GM19467 (cell line): ENCODE data around the gene GLRX3.
"Not testable (repeated sequence)": the region's sequence is repeated elsewhere in the genome, so short reads cannot be mapped to it uniquely, and the experiment has no call there.

Experiments
- ATAC-seq: cut with Tn5 transposase; IDR thresholded peaks from one replicate; pipeline ENCODE4 v1.9.1; 2021; ENCODE audit warnings: mild to moderate bottlenecking, moderate library complexity; ENCODE audit not compliant: unreplicated experiment

Gene GLRX3

DNA sequence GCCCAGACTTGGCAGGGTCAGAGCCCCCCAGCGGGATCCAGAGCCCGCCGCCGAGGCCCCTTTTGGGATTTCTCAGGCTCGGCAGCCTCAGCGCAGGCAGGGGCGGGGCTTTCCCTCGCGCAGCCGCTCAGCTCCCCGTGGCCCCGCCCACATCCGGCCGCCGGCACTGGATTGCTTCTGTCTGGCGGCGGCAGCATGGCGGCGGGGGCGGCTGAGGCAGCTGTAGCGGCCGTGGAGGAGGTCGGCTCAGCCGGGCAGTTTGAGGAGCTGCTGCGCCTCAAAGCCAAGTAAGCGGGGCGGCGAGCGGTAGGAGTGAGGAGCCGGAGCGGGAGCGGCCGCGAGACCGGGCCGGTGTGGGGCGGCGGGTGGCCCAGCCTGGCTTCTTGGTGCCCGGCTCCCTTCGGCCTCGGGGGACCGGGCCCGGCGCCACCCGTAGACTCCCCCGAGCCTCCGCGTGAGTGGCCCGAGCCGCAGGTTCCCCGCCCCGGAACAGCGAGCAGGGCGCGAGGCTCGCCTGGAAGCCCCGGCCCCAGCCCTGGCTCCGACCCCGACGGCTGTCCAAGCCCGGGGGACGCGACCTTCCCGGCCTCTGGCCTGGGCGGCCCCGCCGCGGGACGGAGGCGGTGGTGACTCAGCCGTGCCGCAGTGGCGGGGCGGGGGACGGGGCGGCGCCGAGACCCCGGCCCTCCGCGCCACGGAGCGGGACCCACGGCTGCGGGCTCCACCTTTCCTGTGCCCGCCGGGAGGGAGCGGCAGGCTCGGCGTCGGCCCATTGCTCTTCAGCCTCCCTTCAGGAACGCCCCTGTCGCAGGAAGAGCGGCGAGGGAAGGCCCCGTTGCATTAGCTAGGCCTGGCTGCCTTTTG lies at the start of gene GLRX3:
GLRX3 (plus strand) TSS at position 166 of the 864 bp plus-strand sequence; CDS start at position 196, 30 bp downstream.
- ATAC-seq = peak; percentile 82

DNA sequence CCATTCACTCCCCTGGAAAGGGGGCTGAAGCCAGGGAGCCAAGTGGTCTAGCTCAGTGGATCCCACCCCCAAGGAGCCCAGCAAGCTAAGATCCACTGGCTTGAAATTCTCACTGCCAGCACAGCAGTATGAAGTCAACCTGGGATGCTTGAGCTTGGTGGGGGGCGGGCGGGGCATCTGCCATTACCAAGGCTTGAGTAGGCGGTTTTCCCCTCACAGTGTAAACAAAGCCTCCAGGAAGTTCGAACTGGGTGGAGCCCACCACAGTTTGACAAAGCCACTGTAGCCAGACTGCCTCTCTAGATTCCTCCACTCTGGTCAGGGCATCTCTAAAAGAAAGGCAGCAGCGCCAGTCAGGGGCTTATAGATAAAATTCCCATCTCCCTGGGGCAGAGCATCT lies 45.6 kb upstream of the GLRX3 start:
- not testable (repeated sequence) for ATAC-seq

DNA sequence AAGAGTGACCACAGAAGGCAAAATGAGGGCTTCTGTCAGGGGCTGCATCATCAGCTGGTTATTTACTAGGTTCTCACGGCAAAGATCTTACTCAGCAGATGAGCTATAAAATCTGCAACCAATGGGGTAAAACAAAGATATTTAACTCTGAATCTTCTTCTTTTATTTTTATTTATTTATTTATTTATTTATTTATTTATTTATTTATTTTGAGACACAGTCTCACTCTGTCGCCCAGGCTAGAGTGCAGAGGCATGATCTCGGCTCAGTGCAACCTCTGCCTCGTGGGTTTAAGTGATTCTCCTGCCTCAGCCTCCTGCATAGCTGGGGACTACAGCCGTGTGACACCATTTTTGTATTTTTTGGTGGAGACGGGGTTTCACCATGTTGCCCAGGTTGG lies 36.8 kb upstream of the GLRX3 start:
- no peak for ATAC-seq

DNA sequence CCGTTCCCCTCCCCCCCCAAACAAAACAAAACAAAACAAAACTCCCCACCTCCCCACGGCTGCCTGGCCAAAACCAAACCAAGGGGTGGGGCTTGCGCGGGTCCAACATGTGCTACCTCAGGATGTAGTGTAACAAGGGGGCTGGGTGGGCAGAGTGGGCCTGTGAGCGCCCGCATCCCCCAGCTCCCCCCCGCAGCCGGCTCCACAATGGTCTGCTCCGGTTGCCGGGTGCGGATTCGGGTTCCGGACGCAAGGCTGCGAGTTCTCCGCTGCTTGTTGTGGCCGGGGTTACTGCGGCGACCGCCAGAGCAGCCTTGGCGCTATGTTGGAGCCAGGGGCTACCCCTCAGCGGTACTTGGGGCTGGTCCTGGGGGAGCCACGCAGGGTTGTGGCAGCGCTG lies 30.5 kb upstream of the GLRX3 start:
- no peak for ATAC-seq

DNA sequence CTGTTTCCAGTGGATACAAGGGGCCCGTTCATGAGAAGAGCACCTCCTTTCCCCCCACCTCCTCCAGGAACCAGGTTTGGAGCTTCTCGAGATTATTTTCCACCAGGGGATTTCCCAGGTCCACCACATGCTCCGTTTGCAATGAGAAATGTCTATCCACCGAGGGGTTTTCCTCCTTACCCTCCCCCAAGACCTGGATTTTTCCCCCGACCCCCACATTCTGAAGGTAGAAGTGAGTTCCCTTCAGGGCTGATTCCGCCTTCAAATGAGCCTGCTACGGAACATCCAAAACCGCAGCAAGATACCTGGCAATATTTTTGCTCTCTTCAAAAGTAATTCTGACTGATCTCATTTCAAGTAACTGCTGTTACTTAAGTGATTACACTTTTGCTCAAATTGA lies 28.0 kb upstream of the GLRX3 start:
- not testable (repeated sequence) for ATAC-seq

DNA sequence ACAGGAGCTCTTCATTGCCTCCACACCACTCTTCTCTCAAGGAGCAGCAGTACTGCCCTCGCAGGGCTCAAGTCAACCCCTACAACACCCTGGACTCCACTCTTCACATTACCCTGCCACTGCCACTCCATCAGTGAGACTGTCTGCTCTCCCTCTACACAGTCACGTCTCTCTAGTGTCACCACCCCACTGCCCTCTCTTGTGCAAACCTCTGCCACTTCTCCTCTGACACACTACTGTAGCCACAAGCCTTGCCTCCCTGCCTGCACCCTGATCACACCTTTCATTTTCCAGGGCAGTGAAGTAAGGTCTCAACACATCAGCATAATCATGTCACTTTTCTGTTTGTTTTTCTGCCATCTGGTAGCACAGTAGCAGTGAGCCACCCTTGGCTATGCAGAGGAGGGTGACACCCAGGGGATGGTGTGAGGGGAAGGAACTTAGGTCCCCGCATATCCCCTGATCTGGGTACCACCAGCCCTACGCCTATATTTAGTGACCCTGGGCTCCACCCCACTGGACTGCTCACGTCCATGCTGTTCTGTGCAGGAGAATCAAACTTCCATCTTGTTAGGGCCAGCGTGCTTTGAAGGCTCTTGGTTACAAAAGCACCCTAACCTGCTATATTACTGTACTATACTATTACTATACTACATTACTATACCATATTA lies 27.1 kb upstream of the GLRX3 start:
- ATAC-seq = no peak

DNA sequence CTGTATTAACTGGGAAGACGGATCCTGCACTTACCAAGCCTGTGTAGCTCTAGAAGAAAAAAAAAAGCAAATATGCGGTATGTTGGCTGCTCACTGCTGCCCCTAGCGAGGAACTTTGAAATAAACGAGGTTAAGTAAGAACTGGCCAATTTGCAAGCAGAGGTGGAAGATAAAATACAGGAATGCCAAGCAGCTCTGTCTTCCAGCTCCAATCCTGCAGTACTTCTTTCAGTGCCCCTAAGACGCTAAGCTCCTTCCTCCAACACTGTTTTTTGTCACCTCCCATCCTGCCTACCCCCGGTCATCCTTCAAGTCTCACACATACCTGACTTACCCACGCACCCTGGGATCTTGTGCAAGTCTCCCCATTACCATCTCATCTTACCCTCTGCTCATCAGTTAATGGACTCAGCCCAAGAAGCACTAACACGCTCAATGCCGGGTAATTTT lies 26.4 kb upstream of the GLRX3 start:
- no peak for ATAC-seq

DNA sequence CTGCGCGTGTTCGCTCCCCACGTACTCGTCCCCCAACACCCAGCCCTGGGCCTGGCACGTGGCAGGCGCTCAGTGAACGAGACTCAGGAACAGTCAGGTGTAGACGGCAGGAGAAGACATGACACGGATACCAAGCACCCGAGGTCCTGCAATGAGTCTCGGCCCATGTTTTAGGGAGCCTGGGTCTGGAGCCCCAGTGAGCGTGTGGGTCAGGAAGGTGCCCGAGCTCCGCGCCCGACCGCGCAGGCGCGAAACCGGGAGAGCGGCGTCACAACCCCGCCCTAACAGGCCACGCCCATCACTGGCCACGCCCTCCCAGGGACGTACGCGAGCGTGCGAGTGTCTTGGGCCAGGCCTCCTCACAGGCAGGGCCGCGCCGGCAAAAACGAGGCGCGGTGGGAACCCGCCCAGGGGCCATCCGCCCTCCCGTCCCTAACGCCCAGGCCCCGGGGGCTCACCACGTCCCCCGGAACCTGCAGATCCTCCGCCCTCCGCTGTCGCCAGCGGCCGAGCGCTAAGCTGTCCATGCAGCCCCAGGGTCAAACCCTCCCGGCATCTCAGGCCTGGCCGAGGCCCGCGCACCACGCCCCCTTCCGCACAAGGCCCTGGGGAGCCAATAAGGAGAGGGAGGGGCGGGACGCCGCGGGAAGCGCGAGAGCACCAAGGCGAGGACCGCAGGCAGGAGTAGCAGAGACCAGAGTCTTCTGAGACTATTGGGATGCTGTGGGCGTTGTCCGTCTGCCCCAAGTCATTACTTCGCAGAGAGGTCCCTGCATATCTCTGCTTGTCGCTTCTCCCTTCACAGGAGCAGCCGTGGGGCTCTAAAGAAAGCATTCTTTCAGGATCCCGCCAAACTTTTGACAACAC lies 25.7 kb upstream of the GLRX3 start, which contains the start of gene C10orf143:
C10orf143 (minus strand) TSS at position 585 of the 867 bp plus-strand sequence; CDS start at position 527, 58 bp downstream.
- peak; percentile 80 for ATAC-seq

DNA sequence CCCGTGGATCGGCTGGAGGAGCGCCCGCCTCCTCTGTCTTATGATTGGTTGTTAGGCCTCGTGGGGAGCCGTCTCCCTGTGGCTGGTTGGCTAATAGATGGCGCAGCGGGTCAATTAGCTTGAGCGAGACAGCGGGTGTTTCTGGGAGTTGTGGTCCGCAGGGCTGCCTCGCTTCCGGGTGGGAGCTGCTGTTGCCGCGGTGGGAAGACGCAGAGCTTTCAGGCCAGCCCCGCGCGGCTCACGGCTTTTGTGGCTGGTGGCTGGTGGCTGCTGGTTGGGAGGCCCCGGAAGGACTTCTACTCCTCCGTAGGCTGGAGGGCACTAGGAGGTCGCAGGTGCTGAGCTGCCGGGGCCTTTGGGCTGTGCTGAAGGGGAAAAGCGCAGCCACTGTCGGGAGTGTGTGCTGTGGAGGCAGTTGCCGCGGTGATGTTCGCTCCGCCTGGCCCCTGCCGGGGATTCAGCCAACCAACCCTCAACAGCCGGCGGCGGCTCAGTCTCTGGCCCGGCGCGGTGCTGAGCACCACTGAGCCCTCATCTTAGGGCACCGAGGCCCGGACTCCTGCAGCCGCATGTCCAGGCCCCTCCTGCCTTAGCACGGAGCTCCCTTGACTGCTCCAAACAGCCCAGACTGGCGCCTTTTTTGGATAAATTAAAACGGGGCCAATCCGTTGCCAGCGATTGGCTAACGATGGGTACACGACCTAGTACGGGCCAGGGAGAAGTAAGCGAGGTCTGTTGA lies 24.9 kb upstream of the GLRX3 start:
- peak; percentile 89 for ATAC-seq

DNA sequence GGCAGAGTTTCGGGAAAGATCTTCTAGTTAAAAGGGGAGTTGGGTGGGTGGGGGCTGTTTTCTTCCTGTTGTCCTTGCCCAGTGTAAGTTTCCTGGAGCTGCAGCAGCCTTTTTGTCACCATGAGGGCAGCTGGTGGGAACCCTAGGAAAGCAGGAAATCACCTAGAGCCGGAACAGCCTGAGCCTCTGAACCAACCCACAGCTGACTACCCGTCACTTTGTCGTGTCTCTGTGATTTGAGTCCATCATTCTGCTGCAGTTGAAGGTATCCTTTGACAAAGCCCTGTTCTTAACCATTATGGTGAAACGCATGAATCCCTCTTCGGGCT lies 24.4 kb upstream of the GLRX3 start:
- ATAC-seq = no peak

DNA sequence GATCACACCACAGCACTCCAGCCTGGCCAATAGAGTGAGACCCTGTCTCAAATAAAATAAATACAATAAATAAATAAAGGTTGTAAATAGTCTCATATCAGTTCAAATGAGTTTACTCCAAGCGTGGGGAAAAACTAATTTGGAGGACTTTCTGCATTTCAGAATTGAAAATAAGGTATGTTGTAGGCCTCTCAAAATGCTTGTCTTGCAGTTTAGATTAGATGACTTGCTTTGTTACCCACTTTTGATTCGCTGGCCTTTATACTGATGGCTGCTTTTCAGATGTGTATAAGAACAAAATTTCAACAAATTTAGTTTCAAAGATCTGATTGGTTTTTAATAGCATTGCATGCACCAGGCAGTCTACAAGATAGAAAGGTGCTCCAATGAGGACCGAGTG lies 23.4 kb upstream of the GLRX3 start:
- no peak for ATAC-seq

DNA sequence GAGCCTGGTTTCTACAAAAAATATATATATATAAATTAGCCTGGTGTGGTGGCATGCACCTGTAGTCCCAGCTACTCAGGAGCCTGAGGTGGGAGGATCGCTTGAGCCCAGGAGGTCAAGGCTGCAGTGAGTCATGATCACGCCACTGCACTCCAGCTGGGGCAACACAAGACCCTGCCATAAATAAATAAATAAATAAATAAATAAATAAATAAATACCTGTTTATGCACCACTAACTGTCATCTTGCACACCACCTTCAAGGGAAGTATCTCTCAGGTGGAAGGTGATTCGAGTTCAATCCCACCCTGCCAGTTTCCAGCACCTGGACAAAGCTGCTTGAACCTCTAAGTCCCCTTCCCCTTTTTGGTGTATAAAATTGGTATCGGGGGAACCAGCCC lies 19.2 kb upstream of the GLRX3 start:
- ATAC-seq = not testable (repeated sequence)

DNA sequence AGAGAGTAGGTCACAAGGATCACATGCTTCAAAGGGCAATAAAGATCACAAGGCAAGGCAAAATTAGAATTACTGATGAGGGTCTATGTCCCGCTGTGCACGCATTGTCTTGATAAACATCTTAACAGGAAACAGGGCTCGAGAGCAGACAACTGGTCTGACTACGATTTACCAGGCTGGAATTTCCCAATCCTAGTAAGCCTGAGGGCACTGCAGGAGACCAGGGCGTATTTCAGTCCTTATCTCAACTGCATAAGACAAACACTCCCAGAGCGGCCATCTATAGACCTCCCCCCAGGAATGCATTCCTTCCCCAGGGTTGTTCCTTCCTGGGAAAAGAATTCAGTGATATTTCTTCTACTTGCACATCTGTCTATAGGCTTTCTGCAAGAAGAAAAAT lies 18.7 kb upstream of the GLRX3 start:
- not testable (repeated sequence) for ATAC-seq

DNA sequence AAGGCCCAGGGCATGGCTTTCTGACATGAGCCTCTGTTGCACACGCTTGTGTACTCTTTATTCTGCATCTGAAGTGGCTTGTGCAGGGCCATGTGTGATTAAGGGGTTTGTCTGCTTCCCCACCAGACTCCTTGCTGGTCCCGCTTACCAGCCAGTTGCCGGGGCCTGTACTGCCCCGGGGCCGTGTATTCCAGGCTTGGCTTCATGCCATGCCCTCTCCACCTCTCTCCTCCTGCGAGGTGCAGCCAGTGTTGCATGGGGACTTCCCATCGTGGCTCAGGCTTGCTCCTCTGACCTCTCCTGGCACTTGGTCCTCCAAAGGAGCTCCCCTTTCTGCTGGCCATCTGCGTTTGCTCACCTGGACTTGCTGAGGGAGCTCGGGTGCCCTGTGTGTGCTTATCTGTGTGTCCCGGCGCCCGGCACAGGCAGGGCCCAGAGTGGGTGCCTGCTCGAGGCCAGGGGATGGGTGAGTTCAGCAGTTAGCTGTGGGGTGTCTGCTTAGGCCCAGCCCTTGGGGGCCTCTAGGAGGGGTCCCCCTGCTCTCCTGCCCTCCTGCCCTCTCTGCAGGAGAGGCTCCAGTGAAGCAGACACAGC lies 14.6 kb upstream of the GLRX3 start:
- ATAC-seq = no peak

DNA sequence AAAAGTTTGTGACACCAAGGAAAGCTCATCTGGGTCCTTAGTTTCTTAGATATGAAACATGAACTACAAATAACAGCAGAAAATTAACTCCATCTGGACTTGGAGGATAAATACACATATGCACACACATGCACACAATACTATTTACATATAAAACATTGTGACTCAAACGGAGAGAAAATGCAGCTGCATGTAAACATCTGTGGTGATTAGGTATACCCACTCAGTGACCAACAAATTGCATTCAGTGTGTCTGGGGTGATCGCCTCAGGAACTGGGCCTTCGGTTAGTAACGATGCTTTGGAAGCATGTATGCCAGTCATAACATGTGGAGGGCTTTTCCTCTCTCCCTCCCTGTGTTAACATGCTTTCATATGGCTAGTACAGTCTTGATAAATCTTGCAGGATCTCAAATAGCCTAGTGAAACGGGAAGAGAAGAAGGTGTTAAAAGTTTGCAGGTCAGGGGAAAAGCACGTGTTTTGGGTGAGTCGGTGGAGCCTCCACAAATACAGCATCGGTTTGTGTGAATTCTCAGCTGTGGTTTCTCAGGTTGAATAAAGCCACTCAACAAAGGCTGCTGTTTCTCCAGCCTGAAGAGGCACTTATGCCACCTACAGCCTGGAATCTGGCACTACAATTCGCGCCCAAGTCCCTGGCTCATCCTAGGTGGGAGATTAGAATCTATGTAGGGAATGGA lies 8.7 kb upstream of the GLRX3 start:
- ATAC-seq = peak; percentile 93

DNA sequence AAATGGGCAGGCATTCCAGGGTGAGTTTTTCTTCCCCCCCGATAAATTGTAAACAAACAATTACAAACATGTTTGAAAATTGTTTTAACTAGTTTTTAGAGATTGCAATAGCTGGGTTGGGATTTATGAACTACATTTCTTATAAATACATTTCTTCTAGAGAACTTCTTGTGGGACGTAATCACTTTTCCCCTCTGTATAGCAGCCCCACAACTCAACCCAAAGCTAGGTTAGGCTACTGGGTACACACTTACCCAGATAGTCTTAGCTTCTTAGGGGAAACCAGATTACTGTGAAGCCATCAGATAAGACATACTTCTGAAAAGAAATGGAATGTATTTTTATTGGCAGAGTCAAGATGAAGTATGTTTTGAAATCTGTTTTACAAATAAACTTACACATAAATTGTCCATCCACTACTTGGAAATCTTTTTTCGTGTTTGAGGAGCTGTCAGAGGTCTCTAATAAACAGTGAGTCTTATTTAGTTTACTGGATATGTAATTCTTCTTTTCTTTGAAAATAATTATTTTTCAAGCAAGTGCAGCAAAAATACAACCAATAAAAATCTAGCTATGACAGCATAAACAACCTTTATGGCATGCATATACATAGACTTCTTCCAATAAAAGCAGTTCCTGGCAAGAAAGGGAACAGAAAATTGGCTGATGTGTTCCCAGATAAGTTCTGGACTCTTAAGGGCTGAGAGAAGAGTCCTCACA lies 8.0 kb upstream of the GLRX3 start:
- no peak for ATAC-seq

DNA sequence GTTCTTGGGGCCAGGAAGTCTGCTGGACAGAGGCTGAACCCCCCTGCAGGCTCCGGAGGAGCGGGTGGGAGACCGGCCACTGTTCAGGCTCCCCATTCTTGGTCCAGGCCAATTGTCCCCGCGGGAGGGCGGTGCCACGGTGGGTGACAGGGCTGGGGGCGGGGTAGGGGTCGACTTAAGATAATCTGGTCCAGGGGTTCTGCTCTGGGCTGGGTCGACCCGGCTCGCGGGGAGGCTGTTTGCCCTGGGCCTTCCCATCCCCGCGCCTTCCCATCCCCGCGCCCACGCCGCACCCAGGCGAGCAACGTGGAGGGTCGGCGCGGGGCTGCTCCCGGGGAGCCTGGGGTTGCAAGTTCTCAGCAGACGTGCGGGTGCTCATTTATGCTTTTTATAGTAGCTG lies 7.3 kb upstream of the GLRX3 start:
- ATAC-seq = no peak

DNA sequence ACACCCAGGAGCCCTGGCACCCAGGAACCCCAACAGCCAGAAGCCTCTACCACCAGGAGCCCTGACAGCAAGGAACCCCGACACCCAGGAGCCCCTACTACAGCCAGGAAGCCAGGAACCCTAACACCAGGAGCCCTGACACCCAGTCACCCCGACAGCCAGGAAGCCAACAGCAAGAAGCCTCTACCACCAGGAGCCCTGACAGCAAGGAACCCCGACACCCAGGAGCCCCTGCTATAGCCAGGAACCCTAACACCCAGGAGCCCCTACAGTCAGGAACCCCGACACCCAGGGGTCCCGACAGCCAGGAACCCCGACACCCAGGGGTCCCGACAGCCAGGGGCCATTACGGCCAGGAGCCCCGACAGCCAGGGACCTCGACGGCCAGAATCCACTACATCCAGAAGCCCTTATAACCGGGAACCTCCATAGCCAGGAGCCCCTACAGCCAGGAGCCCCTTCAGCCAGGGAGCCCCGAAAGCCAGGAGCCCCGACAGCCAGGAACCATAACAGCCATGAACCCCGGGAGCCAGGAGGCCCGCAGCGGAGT lies 440 bp upstream of the GLRX3 start:
- ATAC-seq = no peak

DNA sequence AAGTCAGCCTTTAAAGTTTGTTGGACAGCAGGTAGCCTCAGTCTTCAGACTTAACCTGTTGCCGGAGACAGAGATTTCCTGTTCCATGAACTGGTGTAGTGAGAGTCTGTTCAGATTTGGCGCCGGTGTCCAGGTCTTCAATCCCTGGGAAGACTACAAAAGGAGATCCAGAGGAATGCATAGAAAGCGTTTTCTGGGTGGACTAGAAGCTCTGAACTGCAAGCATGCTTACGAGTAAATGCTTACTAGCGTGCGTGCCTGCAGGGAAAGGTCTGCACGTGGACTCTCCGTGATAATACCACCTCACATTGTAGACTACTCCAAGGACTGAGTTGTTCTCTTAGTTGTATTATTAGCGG lies 878 bp downstream of the GLRX3 start:
- no peak for ATAC-seq
